ENCODE measurements around the gene BDNF.

DNA sequence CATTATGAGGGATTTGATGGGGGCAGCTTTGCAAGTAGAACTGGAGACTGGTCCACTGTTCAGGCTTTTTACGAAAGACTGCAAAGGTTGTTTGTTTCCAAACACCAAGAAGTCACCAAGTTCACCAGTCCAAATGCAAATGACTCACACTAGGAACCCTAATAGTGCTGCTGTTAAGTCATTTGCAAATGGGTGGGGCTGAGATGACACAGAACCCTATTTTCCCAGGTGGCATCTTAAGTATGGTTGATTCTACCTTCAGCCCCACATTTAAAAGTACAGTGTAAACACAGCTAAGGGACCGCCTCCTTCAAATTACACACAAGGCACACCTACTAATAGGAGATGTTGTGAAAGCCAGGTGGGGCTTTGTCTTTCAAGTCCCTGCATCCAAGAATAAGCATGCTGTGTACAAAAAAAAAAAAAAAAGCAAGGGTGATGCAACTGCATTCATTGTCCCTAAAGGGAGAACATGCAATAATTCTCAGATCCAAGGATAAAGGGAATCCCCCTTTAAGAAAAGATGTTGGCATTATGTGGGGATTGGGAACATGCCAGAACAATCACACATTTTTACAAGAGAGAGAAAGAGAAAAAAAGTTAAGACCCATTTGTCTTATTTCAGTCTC is 27.3 kb downstream of the BDNF start:
- TF ChIP-seq, protein P1, sequence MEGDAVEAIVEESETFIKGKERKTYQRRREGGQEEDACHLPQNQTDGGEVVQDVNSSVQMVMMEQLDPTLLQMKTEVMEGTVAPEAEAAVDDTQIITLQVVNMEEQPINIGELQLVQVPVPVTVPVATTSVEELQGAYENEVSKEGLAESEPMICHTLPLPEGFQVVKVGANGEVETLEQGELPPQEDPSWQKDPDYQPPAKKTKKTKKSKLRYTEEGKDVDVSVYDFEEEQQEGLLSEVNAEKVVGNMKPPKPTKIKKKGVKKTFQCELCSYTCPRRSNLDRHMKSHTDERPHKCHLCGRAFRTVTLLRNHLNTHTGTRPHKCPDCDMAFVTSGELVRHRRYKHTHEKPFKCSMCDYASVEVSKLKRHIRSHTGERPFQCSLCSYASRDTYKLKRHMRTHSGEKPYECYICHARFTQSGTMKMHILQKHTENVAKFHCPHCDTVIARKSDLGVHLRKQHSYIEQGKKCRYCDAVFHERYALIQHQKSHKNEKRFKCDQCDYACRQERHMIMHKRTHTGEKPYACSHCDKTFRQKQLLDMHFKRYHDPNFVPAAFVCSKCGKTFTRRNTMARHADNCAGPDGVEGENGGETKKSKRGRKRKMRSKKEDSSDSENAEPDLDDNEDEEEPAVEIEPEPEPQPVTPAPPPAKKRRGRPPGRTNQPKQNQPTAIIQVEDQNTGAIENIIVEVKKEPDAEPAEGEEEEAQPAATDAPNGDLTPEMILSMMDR (conservative IDR thresholded peaks at IDR 0.05): no peak
- TF ChIP-seq ZFX (IDR thresholded peaks at IDR 0.05): no peak

All from C4-2B (cell line).